ENCODE data around the gene ATP8A2.

DNA sequence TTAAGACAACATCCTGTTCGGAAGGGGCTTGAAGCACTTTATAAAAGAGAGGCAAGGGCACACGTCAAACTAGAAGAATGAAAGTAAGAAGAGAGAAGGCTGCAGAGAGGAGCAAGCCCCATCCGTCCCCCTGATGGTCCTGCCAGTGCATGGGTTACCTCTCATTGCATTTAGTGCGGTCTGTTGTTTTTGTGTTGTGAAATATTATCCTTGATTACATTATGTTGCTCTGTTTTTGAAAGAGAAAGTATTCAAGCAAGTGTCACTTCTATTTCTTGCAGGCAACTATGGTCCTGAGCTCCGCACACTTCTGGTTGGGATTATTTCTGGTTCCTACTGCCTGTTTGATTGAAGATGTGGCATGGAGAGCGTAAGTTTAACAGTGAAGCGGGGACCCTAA, 589.5 kb downstream of the ATP8A2 start:
- TF ChIP-seq POLR2AphosphoS5 (IDR thresholded peaks at IDR 0.05; ENCODE audit: borderline replicate concordance, low read depth, low read length) (no peak), EZH2 (IDR thresholded peaks at IDR 0.05) (no peak)
